Hematopoietic multipotent progenitor cell (in vitro differentiated cells): Measurements from ENCODE around the gene CARM1. TPM values are rescaled to one million over a fixed set of nuclear protein-coding genes. Genes with fewer than 3 reads are reported as not detected.
"Not testable (repeated sequence)": the region's sequence is repeated elsewhere in the genome, so short reads cannot be mapped to it uniquely, and the experiment has no call there.

Experiments used
- DNase-seq, 3 donors: peaks; one replicate each; pipeline ENCODE4 v3.0.0-alpha.2; 2011 to 2015; ENCODE audit warnings: low read depth in 2 of 3, low spot score in 2 of 3
- total RNA-seq: library from RNA; depleted of rRNA; stranded (reverse); fragments of >200 nt; gene quantifications from one replicate; pipeline ENCODE4 v1.2.3, GENCODE V29; 2012

Gene CARM1
- total RNA-seq, 1 donor, result 39.3 TPM

DNA sequence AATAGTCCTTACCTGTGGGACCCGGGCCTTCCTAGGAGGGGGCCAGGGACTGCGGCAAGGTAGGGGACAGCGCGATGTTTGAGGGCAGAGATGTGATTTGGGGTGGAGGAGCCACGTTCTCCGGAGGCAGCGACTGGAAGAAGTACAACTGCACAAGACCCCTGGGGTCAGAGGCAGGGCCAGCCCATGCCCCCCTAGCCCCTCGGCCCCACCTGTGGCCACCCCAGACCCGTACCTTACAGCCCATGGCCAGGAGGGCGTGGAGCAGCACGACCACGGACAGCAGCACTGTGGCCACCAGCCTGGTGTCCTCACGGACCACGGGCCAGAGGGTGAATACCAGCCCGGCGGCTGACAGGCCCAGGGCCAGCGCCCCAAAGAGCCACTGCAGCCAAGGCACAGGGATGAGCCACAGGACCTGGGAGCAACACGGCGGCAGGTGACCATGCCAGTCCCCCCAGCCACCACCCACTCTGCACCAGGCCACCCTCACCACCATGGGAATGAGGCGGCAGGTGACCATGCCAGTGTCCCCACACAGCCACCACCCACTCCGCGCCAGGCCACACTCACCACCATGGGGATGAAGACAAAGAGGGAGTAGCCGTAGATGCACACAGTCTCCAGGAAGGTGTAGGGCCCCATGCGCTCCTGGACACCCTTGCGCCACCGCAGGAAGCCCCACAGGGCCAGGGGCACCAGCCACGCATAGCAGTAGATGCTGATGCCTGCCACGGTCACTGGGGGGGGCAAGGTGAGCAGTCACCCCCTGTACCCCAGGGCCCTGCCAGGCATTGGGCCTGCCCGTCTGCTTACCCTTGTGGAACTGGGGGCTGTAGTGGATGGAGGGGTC lies 52.1 kb downstream of the CARM1 start:
- DNase-seq, result no peak

DNA sequence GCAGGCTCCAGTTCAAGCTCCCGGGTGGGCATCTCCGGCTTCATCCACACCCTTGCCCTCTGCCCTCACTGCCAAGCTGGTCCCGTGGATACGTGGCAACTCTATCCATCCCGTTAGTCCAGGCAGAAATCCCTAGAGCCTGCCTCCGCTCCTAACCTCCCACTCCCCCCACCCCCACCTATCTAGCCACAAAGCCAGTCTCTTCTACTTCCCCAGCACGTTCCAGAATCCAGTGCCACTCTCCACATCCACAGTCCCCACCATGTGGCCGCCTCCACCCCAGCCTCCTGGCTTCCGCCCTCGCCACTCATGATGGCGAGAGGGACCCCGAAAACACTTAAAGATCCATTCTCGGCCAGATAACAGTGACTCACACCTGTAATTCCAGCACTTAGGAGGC lies 53.2 kb downstream of the CARM1 start:
- DNase-seq, result no peak

DNA sequence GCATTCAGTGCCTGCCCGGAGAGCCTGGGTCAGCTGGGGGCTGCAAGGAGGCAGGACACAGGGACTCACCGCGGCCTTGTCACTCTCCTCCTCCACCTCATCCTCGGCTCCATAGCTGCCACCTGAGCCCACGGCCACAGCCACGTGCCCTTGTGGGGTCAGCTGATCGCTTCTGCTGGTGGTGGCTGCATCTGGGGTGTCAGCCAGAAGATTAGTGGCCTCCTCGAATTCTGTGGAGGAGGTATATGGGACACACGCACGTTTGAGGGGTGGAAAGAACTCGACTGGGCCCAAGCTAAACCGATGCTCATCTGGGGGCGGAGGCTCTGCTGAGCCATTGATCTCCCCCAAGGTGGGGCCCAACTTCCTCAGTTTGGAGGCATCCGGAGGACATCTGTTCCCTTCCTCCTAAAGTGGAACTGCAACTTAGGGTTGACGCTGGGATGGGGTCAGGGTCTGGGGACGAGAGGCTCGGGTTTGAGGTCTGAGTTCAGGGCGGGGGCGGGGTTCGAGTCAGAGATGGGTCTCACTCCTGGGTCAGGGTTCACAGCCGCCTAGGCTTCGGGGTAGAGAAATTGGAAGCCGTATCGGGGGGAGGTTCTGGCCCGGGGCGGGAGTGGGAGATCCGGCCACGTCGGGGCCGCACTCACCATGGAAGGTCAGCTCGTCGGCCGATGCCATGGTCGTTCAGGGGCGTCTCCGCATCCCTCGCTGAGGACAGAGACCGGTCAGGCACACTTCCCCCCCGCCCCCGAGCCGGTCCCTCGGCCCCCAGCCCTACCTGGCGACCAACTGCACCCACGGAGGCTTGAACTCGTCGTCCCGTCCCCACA lies 56.6 kb downstream of the CARM1 start:
- DNase-seq, result peak in 2 of 3 donors; percentile 7 to 13

DNA sequence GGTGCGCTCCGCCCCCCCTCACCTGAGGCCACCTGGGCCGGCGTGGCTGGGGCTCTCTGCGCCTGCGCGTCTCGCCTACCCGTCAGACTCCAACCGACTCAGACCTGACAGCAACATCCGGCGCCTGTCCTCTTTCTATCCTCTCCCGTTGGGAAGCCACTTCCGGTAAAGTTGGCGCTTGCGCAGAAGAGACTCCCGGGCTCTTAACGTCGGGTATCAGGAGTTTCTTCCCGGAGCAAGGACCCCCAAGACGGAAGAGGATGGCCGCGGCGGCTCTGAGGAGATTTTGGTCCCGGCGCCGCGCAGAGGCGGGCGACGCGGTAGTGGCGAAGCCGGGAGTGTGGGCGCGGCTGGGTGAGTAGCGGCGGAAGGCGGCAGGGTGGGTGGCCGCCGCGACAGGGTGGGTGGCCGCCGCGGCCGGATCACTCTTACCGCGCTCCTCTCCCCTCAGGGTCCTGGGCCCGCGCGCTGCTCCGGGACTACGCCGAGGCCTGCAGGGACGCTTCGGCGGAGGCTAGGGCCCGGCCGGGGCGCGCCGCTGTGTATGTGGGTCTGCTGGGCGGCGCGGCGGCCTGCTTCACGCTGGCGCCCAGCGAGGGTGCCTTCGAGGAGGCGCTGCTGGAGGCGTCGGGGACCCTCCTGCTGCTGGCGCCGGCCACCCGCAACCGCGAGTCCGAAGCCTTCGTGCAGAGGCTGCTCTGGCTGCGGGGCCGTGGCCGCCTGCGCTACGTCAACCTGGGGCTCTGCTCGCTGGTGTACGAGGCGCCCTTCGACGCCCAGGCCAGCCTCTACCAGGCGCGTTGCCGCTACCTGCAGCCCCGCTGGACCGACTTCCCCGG lies 57.4 kb downstream of the CARM1 start, which contains the start of the genes TIMM29 and YIPF2:
TSS of gene TIMM29 (plus strand) at position 249 of the 839 bp plus-strand sequence. CDS start at position 261, 12 bp downstream.
TSS of gene YIPF2 (minus strand) at position 77 of the 839 bp plus-strand sequence. CDS start 229 bp downstream, outside the sequence.
- DNase-seq, result peak; percentile 82 to 96 (median 94)

- no peak for DNase-seq
Measured at GRCh38 chr19:10929402-10929794, 58.0 kb downstream of the CARM1 start.

- DNase-seq, result no peak
Measured at GRCh38 chr19:10935371-10936059, 64.2 kb downstream of the CARM1 start.

DNA sequence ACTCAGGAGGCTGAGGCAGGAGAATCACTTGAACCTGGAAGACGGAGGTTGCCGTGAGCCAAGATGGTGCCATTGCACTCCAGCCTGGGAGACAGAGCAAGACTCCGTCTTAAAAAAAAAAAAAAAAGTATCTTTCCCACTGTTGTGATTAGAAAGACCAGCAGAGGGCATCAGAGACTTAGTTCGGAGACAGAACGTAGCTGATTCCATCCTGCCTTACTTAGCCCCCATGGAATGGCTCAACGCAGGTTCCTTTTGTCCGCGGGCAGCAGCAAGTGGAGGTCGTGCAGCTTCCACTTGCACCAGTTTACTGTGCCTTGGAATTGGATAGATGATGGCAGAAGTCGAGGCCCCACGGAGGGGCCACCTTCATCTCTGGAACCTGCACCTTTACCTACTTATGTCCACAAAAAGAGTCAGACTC lies 65.3 kb downstream of the CARM1 start:
- peak in 2 of 3 donors; percentile 70 to 82 for DNase-seq

- not testable (repeated sequence) for DNase-seq
Measured at GRCh38 chr19:10941649-10942048, 70.3 kb downstream of the CARM1 start.

DNA sequence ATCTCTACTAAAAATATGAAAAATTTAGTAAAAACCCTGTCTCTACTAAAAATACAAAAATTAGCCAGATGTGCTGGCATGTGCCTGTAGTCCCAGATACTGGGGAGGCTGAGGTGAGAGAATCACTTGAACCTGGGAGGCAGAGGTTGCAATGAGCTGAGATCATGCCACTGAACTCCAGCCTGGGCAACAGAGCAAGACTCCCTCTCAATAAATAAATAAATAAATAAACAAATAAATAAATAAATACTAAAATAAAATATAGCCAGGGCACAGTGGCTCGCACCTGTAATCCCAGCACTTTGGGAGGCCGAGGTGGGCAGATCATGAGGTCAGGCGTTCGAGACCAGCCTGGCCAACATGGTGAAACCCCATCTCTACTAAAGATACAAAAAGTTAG lies 72.1 kb downstream of the CARM1 start:
- DNase-seq, result not testable (repeated sequence)

DNA sequence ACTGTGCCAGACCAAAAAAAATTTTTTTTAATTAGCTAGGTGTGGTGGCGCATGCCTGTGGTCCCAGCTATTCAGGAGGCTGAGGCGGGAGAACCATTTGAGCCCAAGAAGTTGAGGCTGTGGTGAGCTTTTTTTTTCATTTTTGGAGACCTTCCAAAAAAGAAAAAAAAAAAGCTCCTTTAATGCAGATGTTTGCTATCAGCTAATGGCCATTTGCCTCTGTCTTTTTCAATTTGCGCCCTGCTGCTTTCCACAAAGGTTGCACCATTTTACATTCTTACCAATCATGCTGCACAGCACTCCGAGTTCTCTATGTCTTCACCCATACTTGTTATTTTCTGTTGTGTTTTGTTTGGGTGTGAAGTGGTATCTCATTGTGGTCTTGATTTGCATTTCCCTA lies 73.9 kb downstream of the CARM1 start:
- DNase-seq, result no peak

- DNase-seq, result no peak
Measured at GRCh38 chr19:10946958-10947657, 75.8 kb downstream of the CARM1 start.

DNA sequence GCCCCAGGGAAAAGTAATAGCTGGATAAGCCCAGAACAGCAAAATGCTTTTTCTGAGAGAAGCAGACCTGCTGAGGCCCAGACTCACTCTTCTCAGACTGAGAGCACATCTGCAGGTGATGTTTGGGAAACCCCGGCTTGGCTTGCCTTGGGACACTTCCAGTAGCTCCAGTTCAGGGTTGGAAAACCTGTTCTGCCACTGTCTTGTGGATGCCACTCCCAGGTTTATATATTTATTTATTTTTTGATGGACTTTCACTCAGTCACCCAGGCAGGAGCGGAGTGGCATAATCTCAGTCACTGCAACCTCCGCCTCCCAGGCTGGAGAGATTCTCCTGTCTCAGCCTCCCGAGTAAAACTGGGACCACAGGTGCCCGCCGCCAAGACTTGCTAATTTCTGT lies 81.5 kb downstream of the CARM1 start:
- no peak for DNase-seq

- not testable (repeated sequence) for DNase-seq
Measured at GRCh38 chr19:10959277-10959968, 88.1 kb downstream of the CARM1 start.

- peak; percentile 98 to 99 (median 98) for DNase-seq
Measured at GRCh38 chr19:10960314-10961072, 89.1 kb downstream of the CARM1 start, which contains the start of gene SMARCA4. Gene SMARCA4 (plus strand): TSS chr19:10961030. CDS start chr19:10984152, 23,122 bp downstream.

DNA sequence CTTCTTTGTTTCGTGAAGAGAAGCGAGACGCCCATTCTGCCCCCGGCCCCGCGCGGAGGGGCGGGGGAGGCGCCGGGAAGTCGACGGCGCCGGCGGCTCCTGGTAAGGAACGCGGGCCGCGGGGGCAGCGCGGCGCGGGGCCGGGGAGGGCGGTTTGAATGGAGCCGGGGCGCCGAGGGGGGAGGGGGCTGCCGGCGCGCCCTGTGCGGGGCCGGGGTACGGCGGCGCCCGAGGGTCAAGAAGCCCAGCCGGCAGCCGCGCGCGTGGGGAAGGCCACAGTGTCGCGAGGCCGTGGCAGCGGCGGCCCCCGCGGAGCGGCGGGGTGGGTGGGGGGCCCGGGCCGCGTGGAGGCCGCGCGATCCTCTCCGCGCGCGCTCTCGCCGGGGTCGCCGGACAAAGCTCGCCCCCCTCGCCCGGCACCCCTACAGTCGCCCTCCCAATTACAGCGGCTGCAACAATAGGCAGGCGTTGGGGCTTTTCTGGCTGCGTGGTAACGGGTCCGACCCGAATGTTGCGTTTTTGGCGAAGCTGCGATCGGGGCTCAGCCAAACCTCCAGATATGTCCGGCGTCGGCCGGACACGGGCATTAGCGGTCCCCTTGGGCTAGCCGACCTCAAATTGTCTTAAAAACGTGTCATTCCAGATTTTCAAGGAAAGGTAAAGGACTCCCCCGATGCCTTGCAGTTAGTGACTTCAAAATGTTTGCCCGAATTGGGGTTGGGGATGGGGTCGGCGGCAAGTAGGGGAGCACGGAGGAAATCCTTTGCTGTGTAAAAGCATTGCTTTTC lies 89.9 kb downstream of the CARM1 start:
- no peak for DNase-seq

DNA sequence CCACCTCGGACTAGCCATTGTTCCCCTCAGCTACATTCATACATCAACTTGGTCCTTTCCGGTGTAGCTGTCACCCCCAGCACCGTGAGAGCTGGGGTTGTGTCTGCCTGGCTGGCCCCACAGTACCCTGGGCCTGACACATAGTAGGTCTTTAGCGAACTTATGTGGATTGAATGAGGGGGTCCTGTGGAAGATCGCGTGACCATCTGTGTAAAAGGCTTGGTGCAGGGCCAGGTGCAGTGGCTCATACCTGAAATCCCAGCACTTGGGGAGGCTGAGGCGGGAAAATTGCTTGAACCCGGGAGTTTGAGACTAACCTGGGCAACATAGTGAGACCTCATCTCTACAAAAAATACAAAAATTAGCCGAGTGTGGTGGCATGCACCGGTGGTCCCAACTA lies 91.5 kb downstream of the CARM1 start:
- DNase-seq, result no peak

GRCh38 chr19:10963865-10964264 lies 92.5 kb downstream of the CARM1 start:
- DNase-seq, result no peak
